ENCODE measurements around the gene SCN2B. TPM values are rescaled to one million over a fixed set of nuclear protein-coding genes. Genes with fewer than 3 reads are reported as not detected.

SCN2B gene
- total RNA-seq, 1 donor from 2014 or later = 0.40 TPM

- Mint-ChIP-seq H3K36me3 (ENCODE audit: low read depth) (no peaks in the 10 kb centered on the region), H3K27ac (ENCODE audit: unreplicated experiment) (no peak overlapping the region), H3K4me1 (peaks cover 10% of the 10 kb centered on the region), H3K4me3 (peak overlapping the region; percentile 61), H3K9me3 (no peaks in the 10 kb centered on the region), H3K27me3 (ENCODE audit: low read depth) (peaks cover 99% of the 10 kb centered on the region)
- no peak for TF ChIP-seq CTCF (conservative IDR thresholded peaks at IDR 0.05)
- DNase-seq (ENCODE audit: low read depth, low spot score) = no peak
Observed at GRCh38 chr11:118151431-118151830, 25.0 kb downstream of the SCN2B start.

GRCh38 chr11:118149493-118149892 lies 26.9 kb downstream of the SCN2B start:
- H3K36me3 Mint-ChIP-seq (ENCODE audit: low read depth) = no peaks in the 10 kb centered on the region
- peaks cover 10% of the 10 kb centered on the region for H3K4me1 Mint-ChIP-seq
- H3K4me3 Mint-ChIP-seq = no peak overlapping the region
- H3K9me3 Mint-ChIP-seq = no peaks in the 10 kb centered on the region
- no peak for TF ChIP-seq CTCF (conservative IDR thresholded peaks at IDR 0.05)
- peaks cover 95% of the 10 kb centered on the region for H3K27me3 Mint-ChIP-seq (ENCODE audit: low read depth)
- no peak overlapping the region for H3K27ac Mint-ChIP-seq (ENCODE audit: unreplicated experiment)
- DNase-seq (ENCODE audit: low read depth, low spot score) = no peak

DNA sequence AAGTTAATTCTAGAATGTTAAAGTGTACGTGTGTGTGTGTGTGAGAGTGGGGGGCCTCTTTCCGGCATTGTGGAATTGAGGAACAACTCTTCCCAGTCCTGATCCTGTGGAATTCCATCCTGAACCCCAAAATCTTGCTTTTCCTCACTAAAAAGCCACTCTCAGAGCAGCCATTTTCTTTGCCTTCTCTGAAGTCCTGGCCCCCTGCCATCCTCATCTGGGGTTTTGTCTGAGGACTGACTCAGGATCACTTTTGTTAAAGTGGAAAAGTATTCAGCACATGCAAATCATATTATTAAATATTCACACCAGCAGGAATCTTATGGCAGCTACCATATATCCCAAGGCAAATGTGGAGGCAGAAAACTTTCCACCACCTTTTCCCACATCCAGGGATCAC lies 27.6 kb downstream of the SCN2B start:
- TF ChIP-seq CTCF (conservative IDR thresholded peaks at IDR 0.05) = no peak
- no peak for DNase-seq (ENCODE audit: low read depth, low spot score)
- no peak overlapping the region for H3K4me3 Mint-ChIP-seq
- H3K36me3 Mint-ChIP-seq (ENCODE audit: low read depth) = no peaks in the 10 kb centered on the region
- H3K4me1 Mint-ChIP-seq = peaks cover 8% of the 10 kb centered on the region
- H3K9me3 Mint-ChIP-seq = no peaks in the 10 kb centered on the region
- H3K27me3 Mint-ChIP-seq (ENCODE audit: low read depth) = peaks cover 95% of the 10 kb centered on the region
- H3K27ac Mint-ChIP-seq (ENCODE audit: unreplicated experiment) = no peak overlapping the region

DNA sequence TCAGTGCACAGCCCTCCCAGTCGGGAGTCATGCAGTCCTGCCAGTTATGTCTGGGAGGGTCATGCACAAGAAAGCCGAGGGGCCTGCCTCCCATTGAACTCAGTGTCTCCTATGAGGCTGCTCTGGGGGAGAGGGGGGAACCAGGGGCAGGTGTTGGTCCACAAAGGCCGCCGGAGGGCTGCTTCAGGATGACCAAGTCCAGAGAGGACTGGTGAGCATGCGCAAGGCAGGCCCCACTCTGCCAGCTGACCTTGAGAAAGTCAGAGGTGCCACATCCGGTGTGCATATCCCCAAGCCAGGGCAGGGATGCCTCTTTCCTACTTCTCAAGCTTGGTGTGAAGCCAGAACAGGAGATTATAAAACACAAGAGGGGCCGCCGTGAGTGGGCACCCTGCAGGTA lies 28.2 kb downstream of the SCN2B start:
- Mint-ChIP-seq H3K4me3 (peak overlapping the region; percentile 72), H3K27me3 (ENCODE audit: low read depth) (peaks cover 95% of the 10 kb centered on the region), H3K27ac (ENCODE audit: unreplicated experiment) (no peak overlapping the region), H3K9me3 (no peaks in the 10 kb centered on the region), H3K36me3 (ENCODE audit: low read depth) (no peaks in the 10 kb centered on the region), H3K4me1 (peaks cover 5% of the 10 kb centered on the region)
- DNase-seq (ENCODE audit: low read depth, low spot score) = no peak
- no peak for TF ChIP-seq CTCF (conservative IDR thresholded peaks at IDR 0.05)

DNA sequence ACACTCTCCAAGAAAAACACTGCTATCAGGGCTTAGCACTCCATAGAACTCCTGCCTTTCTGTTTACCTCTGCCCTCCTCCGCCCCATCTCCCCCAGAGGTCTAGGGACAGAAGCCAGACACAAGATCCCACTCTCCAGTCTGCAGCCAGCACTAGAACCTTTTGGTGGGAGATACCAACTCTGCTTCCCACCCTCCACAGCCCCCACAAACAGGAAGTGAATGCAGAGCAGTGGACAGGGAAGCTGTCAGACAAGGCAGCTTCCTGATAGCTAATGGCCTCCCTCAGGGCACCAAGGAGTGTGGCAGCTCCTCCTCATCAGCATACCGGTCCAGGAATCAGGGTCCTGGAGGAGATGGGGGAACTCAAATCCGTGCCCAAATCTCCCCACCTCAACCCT lies 28.9 kb downstream of the SCN2B start:
- H3K4me1 Mint-ChIP-seq = peaks cover 5% of the 10 kb centered on the region
- H3K4me3 Mint-ChIP-seq = peak overlapping the region; percentile 72
- H3K27me3 Mint-ChIP-seq (ENCODE audit: low read depth) = peaks cover 96% of the 10 kb centered on the region
- no peak for TF ChIP-seq CTCF (conservative IDR thresholded peaks at IDR 0.05)
- no peak for DNase-seq (ENCODE audit: low read depth, low spot score)
- H3K9me3 Mint-ChIP-seq = no peaks in the 10 kb centered on the region
- H3K27ac Mint-ChIP-seq (ENCODE audit: unreplicated experiment) = no peak overlapping the region
- no peaks in the 10 kb centered on the region for H3K36me3 Mint-ChIP-seq (ENCODE audit: low read depth)

DNA sequence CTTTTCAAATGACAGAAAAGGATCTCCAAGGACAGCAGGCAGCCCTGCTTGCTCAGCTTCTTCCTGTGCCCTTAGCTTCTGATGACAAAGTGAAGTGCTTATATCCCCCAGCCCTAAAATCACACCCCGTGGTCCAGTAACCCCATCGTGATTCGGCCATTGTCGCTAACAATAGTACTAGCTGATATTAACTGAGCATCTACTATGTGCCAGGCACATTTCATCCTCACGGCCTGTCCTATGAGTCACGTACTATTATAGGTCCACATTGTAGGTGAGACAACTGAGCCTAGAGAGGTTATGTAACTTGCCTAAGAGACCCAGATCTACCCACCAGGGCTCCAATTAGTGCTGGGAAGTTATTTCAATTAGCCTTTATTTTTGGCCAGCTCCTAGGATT lies 29.9 kb downstream of the SCN2B start:
- Mint-ChIP-seq H3K4me3 (peak overlapping the region; percentile 81), H3K27ac (ENCODE audit: unreplicated experiment) (no peak overlapping the region), H3K27me3 (ENCODE audit: low read depth) (peaks cover 96% of the 10 kb centered on the region)

More for the DNA sequence above, 29.9 kb downstream of the SCN2B start:
- Mint-ChIP-seq H3K9me3 (no peaks in the 10 kb centered on the region), H3K36me3 (ENCODE audit: low read depth) (no peaks in the 10 kb centered on the region), H3K4me1 (peaks cover 5% of the 10 kb centered on the region)
- no peak for TF ChIP-seq CTCF (conservative IDR thresholded peaks at IDR 0.05)
- DNase-seq (ENCODE audit: low read depth, low spot score) = no peak
